Thyroid gland (tissue), 4 donors: ENCODE data around the gene ZNF783.

Experiments used
- CTCF ChIP-seq, 6 experiments: fragments of 200-600 bp in 3 of 6; fragments of 450-650 bp in 3 of 6; sonication (generic) in 3 of 6; IDR thresholded peaks; one replicate each; pipeline ENCODE4 v1.5.1; 2016 to 2019; ENCODE audit warnings: antibody characterized with exemption in 6 of 6, mild to moderate bottlenecking in 2 of 6, inconsistent platforms in 1 of 6, moderate library complexity in 1 of 6
- POLR2A ChIP-seq, 2 donors: fragments of 450-650 bp; IDR thresholded peaks; one replicate each; pipeline ENCODE4 v1.6.1; 2017; ENCODE audit warnings: antibody characterized with exemption in 2 of 2, mild to moderate bottlenecking in 2 of 2, moderate library complexity in 1 of 2

DNA sequence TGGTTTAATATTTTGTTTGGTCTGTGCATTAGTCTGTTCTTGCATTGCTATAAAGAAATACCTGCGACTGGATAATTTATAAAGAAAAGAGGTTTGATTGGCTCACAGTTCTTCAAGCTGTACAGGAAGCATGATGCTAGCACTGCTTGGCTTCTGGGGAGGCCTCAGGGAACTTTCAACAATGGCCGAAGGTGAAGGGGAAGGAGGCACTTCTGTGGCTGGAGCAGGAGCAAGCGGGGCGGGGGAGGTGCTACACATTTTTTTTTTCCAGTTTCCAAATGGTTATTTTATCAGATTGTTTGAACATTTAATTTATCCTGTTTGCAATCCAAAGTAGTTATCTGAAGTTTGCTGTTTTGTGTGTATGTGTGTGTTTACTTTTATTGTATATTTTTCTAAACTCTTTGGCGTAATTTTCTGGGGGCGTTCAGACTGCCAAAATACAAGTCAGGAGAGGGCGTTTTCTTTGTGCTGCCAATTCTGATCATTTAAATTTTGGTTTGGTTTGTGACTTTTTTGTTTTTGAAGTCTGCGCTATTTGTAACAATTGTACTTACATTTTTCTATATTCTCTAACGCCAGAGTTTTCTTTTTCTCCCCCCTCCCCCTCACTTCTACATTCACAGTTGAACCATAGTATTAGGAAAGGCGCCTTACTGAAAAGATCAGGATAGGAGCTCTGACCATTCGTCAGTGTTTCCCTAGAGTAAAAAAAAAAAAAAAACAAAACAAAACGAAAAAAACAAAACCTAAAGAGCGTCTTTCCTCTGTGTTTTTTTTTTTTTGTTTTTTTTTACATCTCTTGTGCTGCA, 58.5 kb downstream of the ZNF783 start:
- TF ChIP-seq CTCF (IDR thresholded peaks at IDR 0.05) (no peak), POLR2A (IDR thresholded peaks at IDR 0.05) (no peak)
